DMS153 (cell line): ENCODE results near the gene KPNA4.
"Not testable (repeated sequence)": the region's sequence is repeated elsewhere in the genome, so short reads cannot be mapped to it uniquely, and the experiment has no call there.

Experiments used
- DNase-seq: peaks from one replicate; lab custom pipeline; 2025; lab: John Stamatoyannopoulos, UW

The KPNA4 gene

DNA sequence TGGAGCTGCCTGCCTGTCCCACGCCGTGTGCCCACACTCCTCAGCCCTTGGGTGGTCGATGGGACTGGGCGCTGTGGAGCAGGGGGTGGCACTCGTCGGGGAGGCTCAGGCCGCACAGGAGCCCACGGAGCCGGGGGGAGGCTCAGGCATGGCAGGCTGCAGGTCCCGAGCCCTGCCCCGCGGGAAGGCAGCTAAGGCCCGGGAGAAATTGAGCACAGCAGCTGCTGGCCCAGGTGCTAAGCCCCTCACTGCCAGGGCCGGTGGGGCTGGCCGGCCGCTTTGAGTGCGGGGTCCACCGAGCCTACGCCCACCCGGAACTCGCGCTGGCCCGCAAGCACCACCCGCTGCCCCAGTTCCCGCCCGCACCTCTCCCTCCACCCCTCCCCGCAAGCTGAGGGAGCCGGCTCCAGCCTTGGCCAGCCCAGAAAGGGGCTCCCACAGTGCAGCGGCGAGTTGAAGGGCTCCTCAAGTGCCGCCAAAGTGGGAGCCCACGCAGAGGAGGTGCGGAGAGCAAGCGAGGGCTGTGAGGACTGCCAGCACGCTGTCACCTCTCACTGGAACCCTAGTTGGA, 8.7 kb upstream of the KPNA4 start:
- not testable (repeated sequence) for DNase-seq

- DNase-seq: peak; percentile 40
These were observed 4.7 kb upstream of the KPNA4 start for GRCh38 chr3:160569894-160570652.

DNA sequence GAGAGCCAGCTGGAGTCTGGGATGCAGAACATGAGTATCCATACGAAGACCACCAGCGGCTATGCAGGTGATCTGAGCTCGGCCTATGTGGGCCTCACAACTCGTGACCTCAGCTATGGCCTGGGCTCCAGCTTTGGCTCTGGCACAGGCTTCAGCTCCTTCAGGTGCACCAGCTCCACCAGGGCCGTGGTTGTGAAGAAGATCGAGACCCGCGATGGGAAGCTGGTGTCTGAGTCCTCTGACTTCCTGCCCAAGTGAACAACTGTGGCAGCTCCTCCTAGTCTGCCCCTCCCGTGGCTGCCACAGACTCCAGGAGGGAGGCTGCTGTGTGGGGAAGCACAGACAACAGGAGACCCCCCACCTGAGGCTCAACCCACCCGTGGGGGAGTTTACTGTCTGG, 3.6 kb upstream of the KPNA4 start:
- DNase-seq: no peak

GRCh38 chr3:160567774-160568173, 2.4 kb upstream of the KPNA4 start:
- no peak for DNase-seq

GRCh38 chr3:160566499-160566898, 1.1 kb upstream of the KPNA4 start:
- no peak for DNase-seq

GRCh38 chr3:160564949-160565441, 376 bp downstream of the KPNA4 start:
- peak; percentile 6 for DNase-seq

GRCh38 chr3:160564258-160564911, 986 bp downstream of the KPNA4 start:
- DNase-seq: no peak

GRCh38 chr3:160562952-160563351, 2.4 kb downstream of the KPNA4 start:
- DNase-seq: no peak

GRCh38 chr3:160557571-160557970, 7.8 kb downstream of the KPNA4 start:
- no peak for DNase-seq

- no peak for DNase-seq
These were observed 9.2 kb downstream of the KPNA4 start for GRCh38 chr3:160556141-160556540.

DNA sequence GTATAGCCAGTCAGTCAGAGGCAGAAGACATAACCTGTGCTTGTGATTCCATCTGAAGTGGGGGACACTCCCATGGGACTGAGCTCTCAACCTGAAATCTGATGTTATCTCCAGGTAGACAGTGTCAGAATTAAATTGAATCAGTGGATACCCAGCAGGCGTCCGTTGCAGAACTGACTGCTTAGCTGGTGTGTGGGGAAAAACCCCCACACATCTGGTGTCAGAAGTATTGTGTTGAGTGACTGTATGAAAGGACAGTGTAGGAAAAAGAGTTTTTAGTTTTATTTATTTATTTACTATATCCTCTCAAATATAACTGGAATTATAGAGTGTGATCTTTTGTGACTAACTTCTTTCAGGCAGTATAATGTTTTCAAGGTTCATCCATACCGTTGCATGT, 10.4 kb downstream of the KPNA4 start:
- DNase-seq: no peak

DNA sequence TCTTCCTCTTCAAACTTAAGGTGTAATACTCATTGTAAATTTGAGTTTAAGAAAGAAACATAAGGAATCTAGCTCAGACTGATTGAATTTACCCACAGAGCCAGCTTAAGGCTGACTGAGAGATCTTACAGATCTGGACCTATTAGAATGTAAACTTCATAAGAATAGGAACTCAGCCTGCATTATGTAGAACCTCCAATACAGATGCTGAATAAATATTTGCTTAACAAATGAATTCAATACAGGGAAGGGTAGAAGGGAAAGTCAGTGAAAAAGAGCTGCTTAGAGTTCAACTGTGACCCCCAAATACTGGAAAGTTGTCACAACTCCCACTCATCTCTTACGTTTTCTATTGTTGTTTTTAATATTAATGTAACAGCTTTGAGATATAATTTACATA, 11.5 kb downstream of the KPNA4 start:
- DNase-seq: no peak

- DNase-seq: no peak
These were observed 18.6 kb downstream of the KPNA4 start for GRCh38 chr3:160546727-160547126.

DNA sequence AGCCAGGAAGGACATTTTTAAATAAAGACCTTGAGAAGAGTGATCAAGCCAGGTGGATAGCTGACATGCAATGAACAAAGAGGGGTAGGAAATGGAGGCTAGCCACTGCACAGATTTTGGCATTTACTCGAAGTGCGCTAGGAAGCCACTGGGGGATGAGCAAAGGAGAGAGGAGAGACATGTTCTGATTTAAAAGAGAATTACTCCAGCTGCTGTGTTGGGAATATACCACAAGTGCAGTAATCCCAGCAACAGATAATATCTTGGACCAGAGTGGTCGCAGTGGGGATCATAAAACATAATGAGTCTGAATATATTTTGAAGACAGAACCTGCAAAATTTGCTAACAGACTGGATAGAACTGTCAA, 19.9 kb downstream of the KPNA4 start:
- DNase-seq: no peak

- DNase-seq: no peak
These were observed 20.4 kb downstream of the KPNA4 start for GRCh38 chr3:160544844-160545503.

DNA sequence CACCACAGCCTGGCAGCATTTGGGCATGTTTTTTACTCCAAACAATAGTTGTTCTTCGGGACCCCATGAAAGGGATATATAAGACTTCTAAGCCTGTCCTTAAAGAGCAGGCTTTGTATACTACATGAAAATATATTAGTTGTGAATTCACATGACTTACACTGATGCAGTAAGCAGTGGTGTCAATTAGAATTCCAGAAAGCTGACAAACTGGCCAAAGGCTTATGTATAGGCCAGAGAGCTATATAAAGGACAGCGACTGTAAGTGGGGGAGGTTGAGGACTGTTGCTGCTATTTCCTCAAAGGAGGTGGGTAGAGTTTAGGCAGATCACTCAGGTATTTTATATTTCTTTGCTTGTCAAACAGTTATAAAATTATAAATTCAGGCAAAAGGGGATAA, 24.8 kb downstream of the KPNA4 start:
- DNase-seq: no peak

- DNase-seq: no peak
These were observed 26.5 kb downstream of the KPNA4 start for GRCh38 chr3:160538895-160539294.

DNA sequence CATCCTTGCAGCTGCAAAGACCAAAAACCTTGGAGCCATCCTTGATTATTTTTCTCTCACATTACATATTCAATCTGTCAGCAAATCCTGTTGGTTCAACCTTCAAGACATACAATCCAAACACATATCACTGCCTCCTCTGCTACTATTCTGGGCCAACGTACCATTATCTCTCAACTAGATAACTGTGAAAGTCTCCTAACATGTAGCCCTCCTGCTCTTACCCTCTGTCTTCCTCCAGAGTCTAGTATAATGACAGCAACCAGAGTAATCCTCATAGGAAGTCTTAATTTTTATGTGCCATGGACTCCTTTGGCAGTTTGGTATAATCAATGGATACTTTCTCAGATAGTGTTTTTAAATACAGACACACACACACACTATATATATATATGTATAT, 27.6 kb downstream of the KPNA4 start:
- DNase-seq: no peak

DNA sequence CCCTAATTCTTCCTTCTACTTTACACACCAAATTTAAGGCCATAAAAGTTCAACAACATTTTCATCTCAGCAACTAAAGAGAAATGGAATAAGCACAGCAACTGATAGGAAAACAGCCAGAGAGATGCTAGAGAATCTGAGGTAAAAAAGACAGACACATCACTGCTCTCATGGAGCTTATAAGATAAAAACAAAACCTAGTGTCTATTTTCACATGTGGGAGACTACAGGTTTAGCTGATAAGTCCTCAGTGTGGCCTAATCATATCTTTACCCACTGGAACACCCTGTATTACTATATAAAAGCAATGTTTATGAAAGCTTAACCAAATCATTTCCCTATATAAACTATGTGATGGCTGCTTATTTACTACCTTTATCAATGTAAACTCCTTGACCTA, 33.0 kb downstream of the KPNA4 start:
- DNase-seq: no peak

DNA sequence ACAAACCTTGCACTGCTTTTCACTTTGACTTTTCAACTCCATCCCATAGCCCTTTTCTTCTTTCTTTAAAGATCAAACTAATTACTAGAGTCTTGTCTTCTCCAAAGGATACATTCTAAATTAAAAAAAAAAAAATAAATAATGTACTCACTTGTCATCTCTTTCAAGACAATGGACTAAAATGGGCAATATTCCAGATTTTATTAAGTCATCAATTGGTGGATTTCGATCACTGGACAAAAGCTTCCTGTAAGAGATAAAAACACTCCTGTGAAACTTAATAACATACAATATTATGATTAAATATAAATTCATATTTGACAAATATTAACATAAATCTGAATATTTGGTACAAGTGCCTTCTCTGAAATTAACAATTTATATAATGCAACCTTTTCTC, 34.1 kb downstream of the KPNA4 start:
- no peak for DNase-seq

GRCh38 chr3:160516391-160516790, 49.0 kb downstream of the KPNA4 start:
- DNase-seq: not testable (repeated sequence)

DNA sequence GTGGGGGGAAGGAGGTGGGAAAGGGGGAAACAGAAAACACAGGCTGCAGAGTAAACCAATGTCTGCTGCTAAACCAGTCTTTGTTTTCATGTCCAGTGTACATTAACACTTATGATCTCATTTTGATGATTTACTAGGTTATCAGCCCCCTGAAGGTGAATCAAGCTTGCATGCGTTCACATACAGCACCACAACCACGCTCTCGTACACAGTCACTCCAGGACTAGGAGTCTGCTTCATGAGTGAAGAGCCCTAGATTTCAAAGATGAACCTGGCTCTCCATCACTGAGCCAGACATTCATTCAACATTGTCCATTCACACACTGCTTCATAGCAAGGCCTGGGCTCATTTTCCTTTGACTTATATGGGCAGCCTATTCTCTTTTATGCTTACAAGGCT, 64.0 kb downstream of the KPNA4 start:
- DNase-seq: no peak

DNA sequence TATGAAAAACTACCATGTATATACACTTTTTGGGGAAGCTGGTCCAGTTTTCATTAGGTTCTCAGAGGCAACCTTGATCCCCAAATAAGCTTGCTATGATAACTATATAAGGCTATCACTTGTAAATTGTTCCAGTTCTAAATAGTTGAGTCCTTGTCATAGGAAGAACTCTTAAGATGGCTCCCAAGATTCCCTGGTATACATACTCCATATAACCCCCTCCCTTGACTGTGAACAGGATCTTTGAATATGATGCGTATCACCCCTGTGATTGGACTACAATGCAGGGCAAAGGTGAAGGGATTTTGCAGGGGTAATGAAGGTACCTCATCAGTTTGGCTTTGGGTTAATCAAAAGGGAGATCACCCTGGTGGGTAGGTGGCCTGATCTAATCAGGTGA, 67.2 kb downstream of the KPNA4 start:
- DNase-seq: no peak
